Measurements from ENCODE around the gene MED27.

The MED27 gene

DNA sequence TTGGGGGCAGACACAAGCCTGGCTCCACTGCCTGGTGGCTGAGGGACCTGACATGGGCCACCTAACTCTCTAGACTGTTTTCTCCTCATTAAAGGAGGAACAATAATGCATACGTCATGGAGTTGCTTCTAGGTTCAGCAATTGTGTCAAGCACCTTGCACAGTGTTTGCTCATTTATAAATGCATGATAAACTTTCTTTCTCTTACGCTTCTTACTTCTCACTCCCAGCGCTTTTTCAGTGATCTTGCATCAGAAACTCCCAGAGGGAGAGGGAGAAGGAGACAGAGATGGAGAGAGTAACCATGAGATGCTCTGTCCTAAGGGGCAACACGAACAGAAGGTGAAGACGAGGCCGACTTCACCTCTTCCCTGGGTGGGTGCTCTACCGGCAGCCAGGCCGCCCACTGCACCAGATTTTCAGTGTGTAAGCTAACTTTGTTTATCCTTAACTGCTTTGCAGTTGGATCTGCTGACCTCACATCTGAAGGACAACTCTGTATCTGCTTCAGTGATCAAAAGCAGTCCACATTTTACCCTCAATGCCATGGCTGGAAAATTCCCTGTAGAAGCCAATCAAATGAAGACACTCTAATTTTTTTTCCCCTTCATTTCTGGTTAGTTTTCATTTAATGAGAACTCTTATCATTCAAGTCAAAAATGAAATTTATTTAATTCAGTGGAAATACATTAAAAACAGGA is 35.3 kb downstream of the MED27 start:
- no peak for DNase-seq

DNA sequence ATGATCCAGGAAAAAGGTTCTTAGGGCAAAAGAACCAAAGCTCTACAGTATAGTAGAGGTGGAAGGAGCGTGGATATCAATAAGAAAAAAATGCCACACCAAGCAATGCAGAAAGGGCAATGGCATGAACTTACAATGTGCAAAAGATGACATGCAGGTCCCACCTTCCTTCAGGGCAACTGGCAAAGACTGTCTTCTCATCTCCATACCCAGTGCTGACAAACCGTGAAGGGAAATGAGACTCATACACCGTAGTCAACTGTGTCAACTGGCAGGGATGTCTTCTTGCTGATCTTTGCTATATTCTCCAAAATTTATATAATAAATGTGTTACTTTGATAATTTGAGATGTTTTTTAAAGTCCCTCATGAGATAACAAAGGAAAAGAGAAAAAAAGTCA is 36.0 kb downstream of the MED27 start:
- no peak for DNase-seq

DNA sequence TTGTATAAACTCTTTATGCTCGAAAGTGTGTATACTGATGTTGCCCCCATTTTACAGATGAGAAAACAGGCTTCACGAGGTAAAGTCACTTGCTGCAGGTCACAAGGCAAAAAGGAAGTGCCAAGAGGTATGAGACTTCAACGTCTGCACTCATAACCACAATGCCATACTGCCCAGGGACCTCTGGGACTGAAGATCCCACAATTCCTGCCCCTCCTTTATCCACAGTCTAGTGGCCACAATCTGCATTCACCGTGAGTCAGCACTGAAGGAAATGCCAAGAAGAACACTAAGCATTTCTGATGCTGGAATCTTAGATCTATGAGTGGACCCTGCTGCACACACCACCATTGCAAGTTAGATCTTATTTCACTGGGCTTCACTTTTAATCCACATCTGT is 37.3 kb downstream of the MED27 start:
- no peak for DNase-seq

DNA sequence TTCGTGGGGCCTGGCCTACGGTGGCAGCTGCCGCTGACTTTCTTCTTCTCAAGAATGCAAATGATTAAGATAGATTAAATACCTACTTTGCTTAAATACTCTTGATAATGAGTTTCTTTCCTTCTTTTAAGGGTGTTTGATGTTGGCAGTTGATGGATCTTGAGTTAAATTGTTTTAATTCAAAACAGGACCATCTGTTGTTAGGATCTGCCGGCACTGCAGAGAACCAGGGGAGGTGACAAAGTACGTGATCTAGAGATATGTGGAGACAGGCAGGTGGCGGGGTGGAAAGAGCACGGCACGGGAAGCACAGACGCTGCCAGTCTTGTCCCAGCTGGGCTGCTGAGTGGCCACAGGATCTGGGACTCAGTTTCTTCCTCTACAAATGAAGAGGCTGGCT is 37.9 kb downstream of the MED27 start:
- DNase-seq, result no peak

DNA sequence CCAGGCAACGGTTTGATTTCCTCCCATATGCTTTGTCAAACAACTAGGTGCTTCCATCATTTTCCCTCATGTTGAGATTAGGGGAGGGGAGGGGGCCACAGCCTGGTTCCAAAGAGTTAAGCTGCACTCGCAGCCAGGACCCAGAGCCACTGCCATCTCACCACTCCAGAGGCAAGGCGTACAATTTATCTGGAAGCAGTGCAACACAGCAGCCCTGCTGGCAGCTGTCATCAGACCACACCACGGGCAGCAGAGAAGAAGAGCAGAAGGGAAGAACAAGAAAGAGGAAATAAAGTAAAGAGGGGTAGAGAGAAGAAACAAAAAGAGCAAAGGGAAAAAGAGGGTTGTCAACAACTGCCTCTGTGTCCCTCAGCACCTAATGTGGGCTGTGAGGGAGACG is 38.9 kb downstream of the MED27 start:
- DNase-seq, result no peak

DNA sequence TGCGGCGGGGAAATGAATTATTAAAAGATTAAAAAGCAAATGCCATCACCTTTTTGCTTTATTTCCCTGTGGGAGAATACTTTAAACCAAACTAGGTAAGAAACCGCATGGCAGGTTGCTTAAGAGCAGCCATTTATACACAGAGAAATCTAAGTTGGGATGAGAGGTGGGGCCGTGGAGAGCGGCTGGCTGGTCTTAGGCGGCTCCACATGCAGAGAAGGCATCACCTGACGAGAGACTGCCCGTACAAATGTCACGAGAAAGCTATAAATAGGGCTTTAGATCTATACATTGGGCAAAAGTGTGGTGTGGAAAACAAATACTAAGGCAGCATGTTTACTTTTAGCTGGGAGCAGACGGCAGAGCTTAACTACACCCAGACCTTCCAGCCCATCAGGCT is 39.4 kb downstream of the MED27 start:
- DNase-seq, result no peak

DNA sequence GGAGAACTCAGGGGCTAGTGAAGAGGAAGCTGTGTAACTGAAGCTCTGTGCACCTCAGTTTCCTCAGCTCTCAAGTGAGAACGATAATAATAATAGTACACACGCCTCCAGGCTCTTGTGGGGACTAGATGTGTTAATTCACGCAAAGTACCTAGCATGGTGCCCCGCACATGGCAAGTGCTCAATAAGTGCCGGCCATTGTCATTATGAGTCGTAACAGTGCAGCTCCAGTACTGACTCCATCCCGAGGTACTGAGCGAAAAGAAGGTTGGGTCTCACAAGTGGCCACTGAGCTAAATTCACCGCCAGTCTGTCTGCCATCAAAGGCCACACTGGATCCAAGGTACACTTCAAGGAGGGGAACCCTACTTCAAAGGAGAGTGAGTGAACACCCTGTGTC is 40.4 kb downstream of the MED27 start:
- no peak for DNase-seq

DNA sequence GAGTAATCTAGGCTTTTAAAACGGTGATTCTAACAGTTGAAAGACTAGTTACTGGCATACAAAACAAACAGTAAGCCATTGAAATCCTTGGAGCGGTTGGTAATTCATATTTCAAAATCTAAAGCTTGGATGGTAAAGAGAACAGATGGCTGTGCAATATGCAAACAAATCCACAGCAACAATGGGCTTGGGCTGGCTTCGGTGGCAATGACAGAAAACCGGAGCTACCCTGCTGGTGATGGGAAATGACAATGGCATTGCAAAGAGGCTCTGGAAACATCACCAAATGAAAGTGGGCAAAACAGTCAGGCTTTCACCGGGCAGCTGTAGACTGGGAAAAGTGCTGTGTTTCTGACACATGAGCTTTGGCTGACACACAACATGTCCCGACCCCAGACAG is 42.2 kb downstream of the MED27 start:
- DNase-seq, result no peak

DNA sequence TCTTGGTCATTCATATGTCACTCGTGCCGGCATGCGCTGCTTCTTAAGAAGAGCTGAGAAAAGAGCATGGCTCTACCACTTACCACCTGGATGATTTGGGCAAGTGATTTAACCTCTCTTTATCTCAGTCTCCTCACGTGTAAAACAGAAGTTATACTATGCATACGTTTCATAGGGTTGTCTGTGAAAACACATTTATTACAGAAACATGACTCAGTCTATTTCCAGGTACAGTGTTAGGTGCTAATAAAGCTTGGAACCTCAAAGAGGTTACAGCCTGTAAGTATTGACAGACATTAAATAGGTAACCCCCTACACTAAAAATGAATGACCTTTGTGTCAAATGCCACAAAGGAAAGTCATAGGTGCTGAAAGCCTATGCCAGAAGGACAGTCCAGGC is 43.1 kb downstream of the MED27 start:
- no peak for DNase-seq

DNA sequence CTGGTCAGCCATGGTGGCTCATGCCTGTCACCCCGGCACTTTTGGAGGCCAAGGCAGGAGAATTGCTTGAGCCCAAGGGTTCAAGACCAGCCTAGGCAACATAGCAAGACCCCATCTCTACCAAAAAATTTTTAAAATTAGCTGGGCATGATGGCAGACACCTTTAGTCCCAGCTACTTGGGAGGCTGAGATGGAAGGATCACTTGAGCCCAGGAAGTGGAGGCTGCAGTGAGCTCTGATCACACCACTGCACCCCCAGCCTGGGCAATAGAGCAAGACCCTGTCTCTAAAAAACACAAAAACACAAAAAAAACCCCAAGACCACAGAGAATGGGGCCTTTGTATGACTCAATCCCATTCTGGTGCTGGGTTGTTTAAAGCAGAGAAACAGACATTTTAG is 44.0 kb downstream of the MED27 start:
- no peak for DNase-seq

DNA sequence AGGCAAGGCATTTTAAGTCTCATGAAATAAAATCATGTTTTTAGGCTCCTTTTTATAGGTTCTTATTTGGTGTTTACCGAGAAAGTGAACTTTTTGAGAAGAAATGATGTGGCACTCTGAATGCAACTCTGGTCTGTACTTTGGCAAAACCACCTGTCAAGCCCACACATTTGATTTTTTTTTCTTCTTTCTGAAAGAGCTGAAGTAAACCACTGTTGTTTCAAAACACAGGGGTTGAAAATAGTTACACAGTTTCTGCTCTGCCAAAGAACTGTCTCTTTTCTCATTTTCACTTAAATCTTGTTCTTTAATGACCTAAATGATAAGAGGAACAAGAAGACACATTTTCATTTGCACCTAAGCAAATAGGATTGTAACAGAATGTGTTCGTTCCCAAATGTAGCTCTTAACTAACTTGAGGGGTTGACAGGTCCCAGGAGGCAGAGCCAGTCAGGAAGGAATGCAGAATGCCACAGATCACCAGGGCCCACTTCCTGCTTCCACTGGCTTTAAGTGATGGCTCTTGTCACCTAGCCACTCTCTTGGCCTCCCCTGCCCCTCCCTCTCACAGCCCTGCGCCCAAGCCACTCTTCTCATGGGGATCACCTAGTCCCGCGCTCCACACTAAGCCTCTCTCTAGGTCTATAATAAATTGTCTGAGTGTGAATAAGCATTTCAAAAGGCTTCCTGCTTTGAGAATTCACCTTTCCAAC is 47.3 kb downstream of the MED27 start:
- DNase-seq, result no peak

DNA sequence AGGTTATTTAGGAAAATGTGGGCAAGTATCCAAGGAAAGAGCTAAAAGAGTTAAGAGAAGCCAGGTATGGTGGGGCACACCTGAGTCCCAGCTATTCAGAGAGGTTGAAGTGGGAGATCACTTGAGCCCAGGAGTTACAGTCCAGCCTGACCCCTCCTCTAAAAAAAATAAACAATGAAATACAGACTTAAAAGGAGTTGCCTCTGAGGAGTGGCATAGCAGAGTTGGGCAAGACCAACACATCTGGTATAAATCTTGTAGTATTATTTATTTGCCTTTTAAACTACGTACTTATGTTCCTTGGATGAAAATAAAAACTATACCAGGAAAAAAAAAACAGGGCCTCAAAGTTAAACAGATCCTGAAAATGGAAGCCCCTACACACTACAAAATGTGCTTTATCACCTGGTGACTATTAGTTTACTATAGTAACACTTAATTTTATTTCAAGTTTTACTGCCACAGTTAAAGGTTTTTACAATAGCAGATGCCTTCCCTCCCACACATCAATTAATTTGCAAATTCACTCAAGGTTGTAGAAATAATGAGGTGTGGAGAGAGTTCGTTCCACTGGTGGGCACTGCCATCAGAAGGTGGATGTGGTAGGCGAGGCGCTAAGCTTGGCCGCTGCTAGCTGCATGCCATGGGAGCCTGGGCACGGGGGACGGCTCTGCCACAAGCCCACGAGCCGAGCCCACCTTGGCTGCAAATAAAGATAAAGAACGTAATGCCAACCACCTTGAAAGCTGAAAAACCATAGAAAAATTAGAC is 48.0 kb downstream of the MED27 start:
- no peak for DNase-seq

DNA sequence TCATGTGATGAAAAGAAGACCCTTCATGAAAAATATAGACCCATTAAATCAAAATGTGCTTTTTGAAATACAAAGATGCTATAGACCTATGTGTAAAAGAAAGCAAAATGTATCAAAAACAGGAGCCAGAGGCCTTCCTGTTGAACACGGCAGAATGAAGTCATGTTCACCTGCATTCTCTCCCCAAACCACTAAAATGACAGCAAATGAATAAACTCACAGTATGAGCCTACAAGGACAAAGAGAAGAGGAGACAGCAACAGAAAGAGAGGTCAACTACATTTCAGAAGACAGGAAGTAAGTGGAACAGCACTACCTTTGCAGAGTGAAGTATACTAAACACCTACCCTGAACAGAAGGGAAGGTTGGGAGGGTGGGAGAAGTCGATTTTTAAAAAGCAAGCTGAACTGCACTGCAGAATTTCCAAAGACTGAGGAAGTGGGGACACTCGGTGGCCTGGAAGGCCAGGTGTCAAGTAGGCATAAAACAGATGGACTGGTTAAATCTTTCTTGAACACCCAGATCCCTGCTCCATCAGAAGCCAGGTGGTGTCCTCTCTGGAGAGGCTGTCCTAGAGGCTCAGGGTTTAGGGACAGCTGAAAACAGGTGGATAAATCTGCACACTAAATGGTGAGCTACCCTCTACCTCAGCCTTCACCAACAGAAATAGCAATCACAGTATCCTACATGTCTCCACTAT is 48.9 kb downstream of the MED27 start:
- DNase-seq, result no peak

DNA sequence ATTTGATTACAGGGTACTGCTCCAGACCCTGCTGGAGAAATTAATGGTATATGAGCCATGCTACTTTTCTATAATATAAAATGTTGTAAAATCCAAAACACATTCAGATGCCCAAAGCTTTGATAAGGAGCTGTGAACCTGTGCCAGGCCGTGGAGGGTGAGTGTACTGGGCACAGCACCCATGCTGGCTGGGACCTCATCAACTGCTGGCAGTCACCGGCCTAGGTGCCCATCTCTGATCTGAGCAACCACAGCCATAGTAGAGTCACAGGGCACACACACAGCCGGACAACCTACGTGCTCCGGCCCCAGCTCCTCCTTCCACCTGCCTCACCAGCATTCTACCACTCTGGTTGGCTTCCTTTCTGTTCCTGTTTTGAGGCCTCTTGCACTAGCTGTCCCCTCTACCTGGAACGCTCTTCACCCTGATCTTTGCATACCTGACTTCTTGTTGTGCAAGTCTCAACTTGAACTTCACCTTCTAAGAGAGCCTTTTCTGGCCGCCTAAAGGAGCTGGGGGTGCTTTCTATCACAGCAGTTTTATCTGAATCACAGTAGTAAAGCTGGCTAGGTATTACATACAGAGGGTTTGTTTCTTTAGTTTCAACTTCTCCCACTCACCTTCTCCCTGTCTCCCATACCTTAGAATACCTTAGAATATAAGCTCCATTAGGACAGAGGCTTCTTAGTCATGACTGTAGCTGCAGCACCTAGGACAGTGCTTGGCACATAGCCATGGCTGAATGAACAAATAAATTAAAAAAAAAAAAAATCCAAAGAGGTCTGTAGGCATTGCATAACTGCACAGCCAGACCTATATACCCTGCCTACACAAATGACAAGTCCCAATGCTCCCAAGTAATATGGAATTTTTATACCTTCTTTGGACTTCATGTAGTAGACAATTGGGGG is 51.7 kb downstream of the MED27 start:
- no peak for DNase-seq

DNA sequence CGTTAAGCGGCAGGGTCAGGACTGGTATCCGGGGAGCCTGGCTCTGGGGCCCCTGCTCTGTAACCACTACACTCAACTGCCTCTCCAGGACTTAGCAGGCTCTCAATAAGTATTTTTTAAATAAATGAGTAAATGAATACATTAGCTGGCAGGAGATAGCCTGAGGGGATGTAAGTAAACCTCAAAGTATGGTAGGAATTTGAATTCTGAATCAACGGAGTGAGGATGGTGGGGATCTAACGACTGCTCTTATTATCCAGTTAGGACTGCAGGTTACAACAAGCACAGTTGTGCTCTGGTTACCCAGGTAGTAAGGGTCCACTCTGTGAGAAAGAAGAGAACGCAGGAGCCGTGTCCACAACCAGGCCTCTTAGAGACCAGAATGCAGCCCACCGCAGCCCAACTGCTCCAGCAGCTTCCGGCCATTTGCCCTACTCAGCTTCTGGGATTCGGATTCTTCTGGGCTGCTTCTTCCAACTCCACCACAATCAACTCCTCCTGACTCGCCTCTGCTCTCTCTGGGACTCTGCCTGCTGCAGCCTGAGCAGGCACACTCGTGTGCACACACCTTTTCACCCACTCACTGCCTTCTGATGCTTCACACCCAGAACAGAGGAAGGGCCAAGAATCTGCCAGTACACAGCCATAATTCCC is 52.6 kb downstream of the MED27 start:
- peak in 1 of 51 donors; percentile 24 for DNase-seq

DNA sequence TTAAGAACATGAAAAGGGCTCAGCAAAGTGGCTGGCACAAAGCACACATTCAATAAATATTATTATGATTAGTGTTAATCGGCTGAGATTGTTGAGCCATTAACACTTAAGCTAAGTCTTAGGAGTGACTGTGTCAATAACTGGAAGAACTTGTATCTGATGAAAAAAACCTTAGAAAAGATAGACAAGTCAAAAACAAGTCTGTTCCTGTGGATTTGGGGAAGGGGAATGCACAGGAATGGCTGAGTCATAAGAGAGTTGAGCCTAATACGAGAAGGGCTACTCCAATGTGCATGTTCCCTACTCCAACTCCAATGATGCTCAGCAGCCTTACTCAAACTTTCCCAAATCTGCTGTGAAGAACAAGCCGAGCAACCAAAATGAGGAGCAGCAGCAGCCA is 53.9 kb downstream of the MED27 start:
- no peak for DNase-seq

DNA sequence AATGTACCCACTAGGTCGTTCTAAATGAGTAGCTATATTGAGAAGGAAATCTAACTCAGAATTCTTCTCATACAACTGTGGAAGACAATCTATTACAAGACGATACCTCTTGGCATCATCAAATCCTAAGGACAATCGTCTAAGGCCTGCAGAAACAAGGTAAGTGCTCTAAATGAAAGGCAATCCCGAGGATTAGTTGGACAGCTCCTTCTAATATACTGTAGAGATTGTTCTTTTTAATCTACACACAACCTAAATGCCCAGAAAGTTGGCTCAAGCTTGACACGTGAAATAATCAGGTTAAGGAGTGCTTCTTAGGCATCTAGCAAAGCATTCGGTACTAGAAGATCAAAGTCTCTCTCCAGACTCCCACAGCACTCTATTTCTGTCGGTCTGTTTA is 55.1 kb downstream of the MED27 start:
- no peak for DNase-seq

DNA sequence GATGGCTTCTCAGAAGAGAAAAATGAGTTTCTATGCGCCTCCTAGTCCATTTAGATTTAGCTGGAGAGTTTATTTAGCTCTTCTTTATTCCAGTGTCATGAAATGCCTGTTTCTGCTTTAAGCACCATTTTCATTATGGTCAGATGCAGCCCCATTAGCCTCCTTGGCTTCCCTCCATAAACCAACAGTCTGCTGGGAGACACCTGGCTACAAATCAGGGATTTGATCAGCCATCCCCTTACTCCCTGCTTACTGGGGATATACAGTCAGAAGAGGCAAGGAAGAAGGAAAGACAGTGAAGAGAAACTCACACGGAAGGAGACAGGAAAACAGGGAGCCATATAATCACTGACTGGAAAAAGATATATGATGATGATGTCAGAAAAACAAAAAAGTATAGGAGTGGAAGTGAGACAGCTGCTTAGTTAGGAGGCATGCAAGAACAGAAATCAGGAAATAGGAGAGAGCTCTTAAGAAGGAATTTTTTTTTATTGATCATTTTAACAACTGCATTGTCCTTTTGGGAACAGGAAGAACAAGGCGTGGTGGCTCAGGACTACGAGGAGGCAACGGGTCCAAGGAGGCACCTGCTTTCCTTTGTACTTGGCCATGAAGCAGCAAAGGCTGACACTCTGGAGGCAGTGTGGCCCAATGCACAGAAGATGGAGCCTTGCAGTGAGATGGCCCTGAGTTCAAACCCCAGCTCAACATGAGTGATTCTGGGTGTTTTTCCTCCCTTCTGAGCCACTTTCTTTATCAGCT is 56.1 kb downstream of the MED27 start:
- no peak for DNase-seq

DNA sequence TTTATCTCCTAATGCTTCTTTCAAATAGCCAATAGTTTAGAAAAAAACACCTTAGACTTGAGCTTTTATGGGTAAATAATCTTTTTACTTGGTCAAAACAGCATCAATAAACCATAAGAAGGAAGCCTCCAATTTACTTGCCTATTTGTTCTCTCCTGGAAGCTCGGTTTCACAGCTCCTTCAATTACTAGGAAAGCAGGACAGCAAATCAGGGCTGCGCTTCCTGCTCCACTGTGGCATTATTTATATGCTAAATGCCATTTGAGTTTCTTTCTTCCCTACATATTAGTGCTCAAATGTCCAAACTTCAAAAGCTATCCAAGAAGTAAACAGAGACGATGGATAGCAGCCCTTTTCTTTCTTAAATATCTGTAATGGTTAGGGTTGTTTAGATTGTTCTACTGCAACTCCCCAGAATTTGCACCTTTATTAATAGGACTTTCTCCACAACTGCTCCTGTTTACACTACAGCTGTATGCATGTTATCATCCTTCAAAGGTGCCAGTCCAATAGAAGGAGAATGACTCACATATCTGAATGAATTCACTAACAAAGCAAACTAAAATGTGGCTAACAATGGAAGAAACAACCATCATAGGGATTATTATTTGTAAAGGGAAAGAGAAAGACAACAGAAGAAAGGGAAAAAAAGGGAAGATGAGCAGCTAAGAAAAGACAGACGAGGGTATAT is 58.7 kb downstream of the MED27 start:
- DNase-seq, result no peak

All from hypothalamus (tissue), 51 donors.